KOPT-K1 (cell line): ENCODE measurements around the gene ZNRF3.

Source experiments
- H3K27ac ChIP-seq: fragments of 200-600 bp; sonication (generic); 2 replicates; pipeline ENCODE4 v1.5.1; 2016; ENCODE audit warnings: antibody characterized with exemption, mild to moderate bottlenecking, low read depth, low read length; ENCODE audit not compliant: poor library complexity, severe bottlenecking
- H3K36me3 ChIP-seq: fragments of 200-600 bp; sonication (generic); 2 replicates; pipeline ENCODE4 v1.5.1; 2017; ENCODE audit warnings: antibody characterized with exemption, mild to moderate bottlenecking, low read length, moderate library complexity; ENCODE audit not compliant: insufficient read depth
- H3K9me3 ChIP-seq: fragments of 200-600 bp; sonication (generic); 2 replicates; pipeline ENCODE4 v1.5.1; 2017; ENCODE audit warnings: antibody characterized with exemption, low read length, mild to moderate bottlenecking; ENCODE audit not compliant: insufficient read depth, poor library complexity, severe bottlenecking

Gene ZNRF3

DNA sequence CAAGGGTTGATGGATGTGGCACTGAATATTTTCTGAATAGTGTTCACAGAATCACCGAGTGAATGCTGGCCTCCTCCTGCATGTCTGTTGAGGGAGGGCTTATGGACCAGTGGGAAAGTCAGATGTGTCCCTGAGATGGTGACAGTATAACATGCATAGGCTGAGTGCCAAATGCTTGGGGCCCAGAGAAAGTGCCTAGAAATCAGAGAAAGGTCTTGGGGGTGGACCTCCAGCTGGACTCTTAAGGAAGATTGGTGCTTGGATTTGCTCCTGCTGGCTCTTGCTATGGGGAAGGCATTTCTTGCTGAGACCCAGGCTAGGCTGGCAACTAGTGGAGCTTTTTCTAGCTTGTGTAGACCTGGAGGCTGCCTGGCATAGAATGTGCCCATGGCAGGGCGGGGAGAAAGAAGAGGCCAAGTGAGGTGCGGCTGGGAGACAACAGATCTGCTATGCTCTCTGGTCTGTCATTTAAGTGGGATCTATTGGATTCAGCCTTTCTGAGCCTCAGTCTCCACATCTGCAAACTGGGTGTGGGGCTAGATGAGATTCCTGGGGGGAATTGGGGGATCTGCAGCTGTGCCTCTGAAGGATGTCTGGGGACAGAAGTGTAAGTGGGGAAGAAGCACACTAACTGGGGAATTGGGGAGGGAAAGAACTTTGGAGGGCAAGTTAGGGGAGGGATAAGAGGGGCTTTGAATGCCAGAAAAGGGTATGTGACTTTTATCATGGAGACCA, 27.4 kb downstream of the ZNRF3 start:
- Histone ChIP-seq H3K27ac (no peak overlapping the region), H3K36me3 (no peaks in the 10 kb centered on the region), H3K9me3 (no peaks in the 10 kb centered on the region)

DNA sequence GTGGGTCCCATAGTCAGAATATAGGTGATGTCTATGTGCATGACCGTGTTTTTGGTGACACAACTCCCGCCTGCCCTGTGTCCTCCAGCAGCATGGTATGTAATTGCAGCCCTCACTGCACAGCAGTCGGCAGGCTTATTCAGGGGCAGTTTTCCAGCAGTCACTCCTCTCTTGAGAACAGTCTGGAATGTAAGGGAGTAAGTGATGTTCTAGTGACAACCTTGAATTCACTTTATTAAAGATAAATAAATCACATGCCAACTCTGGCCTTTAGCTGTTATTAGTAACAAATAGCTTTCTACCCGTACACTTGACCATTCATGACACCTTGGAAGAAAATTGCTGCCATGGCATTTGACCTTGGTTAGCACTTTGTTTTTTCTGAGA, 27.9 kb downstream of the ZNRF3 start:
- no peaks in the 10 kb centered on the region for H3K36me3 ChIP-seq
- H3K9me3 ChIP-seq = no peaks in the 10 kb centered on the region
- H3K27ac ChIP-seq = no peak overlapping the region

DNA sequence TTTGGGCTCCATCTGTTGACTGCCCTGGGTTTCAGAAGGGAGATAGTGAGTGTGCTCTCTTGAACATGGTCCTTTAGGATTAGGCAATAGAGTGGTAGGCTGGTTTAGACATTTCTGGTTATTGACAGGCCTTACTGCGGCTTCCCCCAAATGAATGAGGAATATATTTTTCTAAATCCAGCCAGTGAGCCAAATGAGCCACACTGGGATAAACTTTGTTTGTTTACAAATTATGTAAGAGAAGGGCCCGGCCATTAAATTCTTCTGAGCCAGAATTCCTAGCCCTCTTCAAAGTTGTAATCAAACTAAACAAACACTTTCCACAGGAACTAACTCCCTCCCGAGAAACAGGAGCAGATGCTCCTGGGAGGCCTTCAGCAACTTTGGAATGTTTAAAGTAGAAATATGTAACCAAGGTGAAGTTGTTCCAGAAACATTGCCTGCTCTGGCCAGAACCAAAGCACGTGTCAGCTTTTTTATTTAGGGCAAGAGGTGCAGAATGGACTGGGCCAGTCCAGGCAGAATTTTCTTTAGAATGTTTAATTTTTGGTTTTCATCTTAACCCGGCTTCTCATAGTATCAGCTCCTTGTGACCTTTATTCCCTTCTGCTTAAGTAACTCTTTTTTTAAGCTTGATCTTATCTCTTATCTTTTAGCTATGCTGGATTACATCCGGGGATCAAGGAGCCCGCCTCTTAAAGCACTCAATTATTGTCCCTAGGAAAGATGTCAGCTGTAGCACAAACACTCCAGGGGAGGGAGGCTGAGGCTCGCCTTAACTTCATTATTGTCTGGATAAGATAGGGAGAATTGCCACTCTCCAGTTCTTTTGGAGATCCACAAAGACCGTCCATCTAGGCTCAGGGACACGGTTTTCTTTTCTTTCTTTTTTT, 28.7 kb downstream of the ZNRF3 start:
- H3K9me3 ChIP-seq = no peaks in the 10 kb centered on the region
- no peaks in the 10 kb centered on the region for H3K36me3 ChIP-seq
- no peak overlapping the region for H3K27ac ChIP-seq

- Histone ChIP-seq H3K9me3 (no peaks in the 10 kb centered on the region), H3K27ac (no peak overlapping the region), H3K36me3 (no peaks in the 10 kb centered on the region)
Observed at GRCh38 chr22:28914201-28914600, 30.8 kb downstream of the ZNRF3 start.

DNA sequence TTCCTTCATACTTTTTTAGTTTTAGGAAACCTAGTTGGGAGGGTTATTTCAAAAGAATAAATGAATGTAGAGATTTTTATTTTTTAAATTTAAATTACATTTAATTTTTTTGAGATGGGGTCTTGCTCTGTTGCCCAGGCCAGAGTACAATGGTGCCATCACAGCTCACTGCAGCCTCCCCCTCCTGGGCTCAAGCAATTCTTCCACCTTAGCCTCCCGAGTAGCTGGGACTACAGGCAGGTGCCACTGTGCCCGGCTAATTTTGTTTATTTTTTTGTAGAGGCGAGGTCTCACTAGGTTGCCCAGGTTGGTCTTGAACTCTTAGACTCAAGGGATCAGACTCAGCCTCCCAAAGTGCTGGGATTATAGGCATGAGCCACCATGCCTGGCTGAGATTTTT, 32.6 kb downstream of the ZNRF3 start:
- Histone ChIP-seq H3K27ac (no peak overlapping the region), H3K36me3 (no peaks in the 10 kb centered on the region), H3K9me3 (no peaks in the 10 kb centered on the region)

DNA sequence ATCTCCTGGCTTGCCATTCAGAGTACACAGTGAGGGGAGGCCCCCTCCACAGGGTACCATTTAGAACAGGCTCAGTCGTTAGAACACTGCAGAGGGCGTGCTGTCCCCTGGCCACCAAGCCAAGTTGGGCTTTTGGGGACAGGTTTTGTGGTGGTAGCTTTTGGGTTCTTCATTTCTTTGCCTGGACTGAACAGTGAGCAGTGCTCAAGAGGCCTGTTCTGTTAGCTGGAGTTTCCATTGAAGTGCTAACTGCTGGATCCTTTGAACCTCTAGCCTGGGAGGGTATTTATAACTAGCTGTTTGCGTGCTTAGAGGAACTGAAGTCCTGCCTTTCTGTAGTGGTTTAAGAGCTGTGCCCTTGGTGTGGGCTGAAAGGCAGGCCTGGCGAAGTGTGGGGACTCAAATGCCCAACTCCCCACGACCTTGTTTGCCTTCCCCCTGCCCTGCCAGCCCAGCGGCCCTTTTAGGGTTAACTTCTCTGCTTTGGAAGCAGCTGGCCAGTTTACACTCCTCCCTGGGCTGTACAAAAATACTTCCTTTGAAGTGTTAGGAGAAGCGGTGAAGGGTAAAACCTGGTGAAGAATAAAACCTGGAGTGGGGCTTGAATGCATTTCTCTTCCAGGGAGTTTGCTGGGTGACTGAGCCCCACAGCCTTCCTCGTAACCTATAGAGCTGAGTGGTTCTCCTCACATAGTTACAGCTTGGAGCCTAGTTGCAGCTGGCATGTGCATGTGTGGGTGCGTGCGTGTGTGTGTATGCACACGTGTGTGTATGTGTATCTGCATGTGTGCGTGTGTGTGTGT, 34.6 kb downstream of the ZNRF3 start:
- H3K9me3 ChIP-seq = no peaks in the 10 kb centered on the region
- H3K27ac ChIP-seq = no peak overlapping the region
- no peaks in the 10 kb centered on the region for H3K36me3 ChIP-seq

DNA sequence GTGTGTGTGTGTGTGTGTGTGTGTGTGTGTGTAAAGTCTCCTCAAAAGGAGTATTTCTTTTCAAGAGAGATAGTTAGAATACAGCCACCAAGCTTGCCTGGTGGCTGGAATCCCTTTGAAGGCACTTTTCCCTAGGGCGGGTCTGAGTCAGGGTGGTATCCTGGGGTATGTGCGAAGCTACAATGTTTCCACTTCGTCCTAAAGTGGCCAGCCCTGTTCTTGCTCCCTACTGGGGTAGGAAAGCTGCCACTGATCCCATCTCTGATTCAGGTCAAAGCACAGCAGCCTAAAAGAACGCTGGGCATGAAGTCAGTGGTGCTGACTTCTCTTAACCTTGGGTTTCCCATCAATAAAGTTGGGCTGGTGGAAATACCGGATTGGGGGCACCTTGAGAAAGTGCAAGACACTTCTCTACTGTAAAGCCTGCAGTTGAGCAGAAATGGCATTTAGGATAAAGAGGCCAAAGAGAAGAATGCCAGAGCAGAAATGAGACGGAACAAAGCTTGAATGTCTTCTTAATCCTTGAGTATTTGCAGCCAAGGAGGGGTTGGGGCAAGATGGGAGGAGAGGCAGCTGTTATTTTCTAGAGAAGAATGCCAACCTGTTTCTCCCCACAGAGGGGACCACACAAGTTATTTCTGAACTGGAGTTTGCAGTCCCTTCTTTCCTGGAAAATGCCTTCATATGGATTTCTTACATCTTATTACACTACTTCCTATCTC, 35.3 kb downstream of the ZNRF3 start:
- Histone ChIP-seq H3K36me3 (no peaks in the 10 kb centered on the region), H3K27ac (no peak overlapping the region), H3K9me3 (no peaks in the 10 kb centered on the region)

GRCh38 chr22:28920757-28921584, 37.6 kb downstream of the ZNRF3 start:
- Histone ChIP-seq H3K9me3 (no peaks in the 10 kb centered on the region), H3K27ac (no peak overlapping the region), H3K36me3 (no peaks in the 10 kb centered on the region)

GRCh38 chr22:28921585-28921879, 38.2 kb downstream of the ZNRF3 start:
- no peaks in the 10 kb centered on the region for H3K36me3 ChIP-seq
- H3K9me3 ChIP-seq = no peaks in the 10 kb centered on the region
- H3K27ac ChIP-seq = no peak overlapping the region

DNA sequence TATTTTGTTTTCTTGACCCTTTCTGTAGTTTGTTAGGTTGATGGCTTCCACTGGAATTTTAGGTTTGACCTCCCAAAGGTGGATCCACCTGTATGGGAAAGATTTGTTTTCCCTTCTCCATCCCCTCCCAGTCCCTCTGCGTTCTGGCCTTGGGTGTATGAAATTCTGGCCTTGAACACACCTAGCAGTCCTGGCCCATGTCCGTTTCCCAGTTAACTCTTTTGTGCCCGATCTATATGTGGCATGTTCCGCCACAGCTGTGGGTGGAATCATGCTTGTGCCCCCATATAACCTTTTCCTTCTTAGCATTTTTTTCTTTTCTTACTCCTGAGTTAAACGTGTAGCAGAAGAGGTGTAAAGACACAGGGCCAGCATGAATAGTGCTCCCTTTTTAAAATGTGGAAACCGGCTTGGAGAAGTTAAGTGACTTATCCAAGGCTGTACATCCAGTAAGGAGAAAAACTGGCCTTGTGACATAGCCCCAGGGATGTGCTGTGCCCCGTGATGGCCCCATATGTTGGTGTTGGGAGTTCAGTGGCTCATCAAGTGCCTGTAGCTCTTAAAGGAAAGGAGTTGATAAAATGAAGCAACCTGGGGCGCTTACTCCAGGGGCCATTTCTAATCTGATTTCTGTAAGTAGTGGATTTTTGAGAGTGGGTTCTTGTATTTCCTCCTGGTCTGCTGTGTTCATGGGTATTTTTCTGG, 39.3 kb downstream of the ZNRF3 start:
- Histone ChIP-seq H3K27ac (no peak overlapping the region), H3K9me3 (no peaks in the 10 kb centered on the region), H3K36me3 (no peaks in the 10 kb centered on the region)

- Histone ChIP-seq H3K36me3 (no peaks in the 10 kb centered on the region), H3K9me3 (no peaks in the 10 kb centered on the region), H3K27ac (no peak overlapping the region)
Observed at GRCh38 chr22:28923826-28924732, 40.7 kb downstream of the ZNRF3 start.

DNA sequence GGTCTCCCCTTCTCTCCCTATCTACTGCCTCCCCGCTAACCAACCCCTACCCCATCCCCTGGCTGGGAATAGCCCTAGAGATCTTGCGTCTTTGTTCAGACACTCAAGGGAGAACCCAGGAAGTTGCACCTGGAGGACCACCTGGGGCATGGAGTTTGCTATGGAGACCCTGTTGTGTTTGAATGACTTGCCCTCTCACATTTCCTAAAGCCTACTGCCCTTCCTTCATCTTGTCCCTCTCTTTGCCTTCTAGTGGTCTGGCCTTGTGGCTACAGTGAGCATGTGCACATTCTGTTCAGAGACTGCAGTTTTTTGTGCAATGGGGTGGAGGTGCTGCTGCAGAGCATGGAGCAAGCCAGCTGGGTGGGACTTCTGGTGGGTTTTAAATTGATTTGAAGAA, 42.5 kb downstream of the ZNRF3 start:
- Histone ChIP-seq H3K27ac (no peak overlapping the region), H3K36me3 (no peaks in the 10 kb centered on the region), H3K9me3 (no peaks in the 10 kb centered on the region)

GRCh38 chr22:28927630-28928029, 44.3 kb downstream of the ZNRF3 start:
- Histone ChIP-seq H3K36me3 (no peaks in the 10 kb centered on the region), H3K27ac (no peak overlapping the region), H3K9me3 (no peaks in the 10 kb centered on the region)
